ENCODE data around the gene MOGAT1. TPM values are rescaled to one million over a fixed set of nuclear protein-coding genes. Genes with fewer than 3 reads are reported as not detected.

Gene MOGAT1
- total and polyA plus RNA-seq, 2 experiments from 2014 or later = not detected

DNA sequence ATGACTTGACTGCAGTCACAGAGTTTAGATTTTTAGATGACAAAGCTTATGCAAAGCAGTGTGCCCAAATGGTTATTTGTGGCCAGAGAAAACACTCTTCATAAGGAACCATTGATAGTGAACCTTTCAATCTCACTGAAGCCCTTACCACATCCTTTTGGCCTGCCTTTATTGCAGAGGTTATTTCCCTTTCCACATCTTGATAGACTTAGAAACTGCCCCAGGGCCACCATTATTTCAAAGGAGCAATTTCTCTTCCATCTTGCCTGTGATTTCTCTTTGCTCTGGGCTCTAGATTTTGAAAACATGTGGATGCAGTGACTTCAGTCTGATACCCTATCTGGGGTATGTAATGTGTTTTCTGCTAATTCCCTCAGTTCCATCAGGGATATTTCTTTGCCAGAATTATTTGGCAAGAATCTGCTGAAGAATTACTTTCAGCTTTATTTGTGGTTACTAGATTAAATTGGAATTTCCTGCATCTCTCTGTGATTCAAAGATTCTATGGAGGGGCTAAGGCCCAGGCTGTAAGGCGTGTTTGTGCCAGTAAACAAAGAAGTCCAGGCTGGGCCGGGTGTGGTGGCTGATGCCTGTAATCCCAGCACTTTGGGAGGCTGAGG, 51.0 kb downstream of the MOGAT1 start:
- no peak overlapping the region for H3K9ac ChIP-seq
- H3F3A ChIP-seq (ENCODE audit: insufficient read depth) = peaks cover 8% of the 10 kb centered on the region; the same call in 1 of the 2 replicates
- no peaks in the 10 kb centered on the region for H3K79me2 ChIP-seq (ENCODE audit: insufficient read depth)
- no peak overlapping the region for H3K4me2 ChIP-seq (ENCODE audit: unreplicated experiment)
- TF ChIP-seq EZH2phosphoT487 (IDR thresholded peaks at IDR 0.05; ENCODE audit: insufficient read depth, low read depth) = no peak
- no peak for TF ChIP-seq EZH2 (IDR thresholded peaks at IDR 0.05; ENCODE audit: insufficient read depth, poor library complexity, severe bottlenecking)
- H3K4me1 ChIP-seq (ENCODE audit: insufficient read depth) = 0 out of 2 replicates have a peak, but pooled peaks cover 6% of the 10 kb centered on the region
- peak overlapping the region; percentile 6; the same call in 1 of the 2 replicates for H3K27ac ChIP-seq
- in situ Hi-C loops (cut with MboI) = no loop called here
- DNase-seq = peak; percentile 63
- H3K36me3 ChIP-seq (ENCODE audit: low read depth) = no peaks in the 10 kb centered on the region
- H3K9me3 ChIP-seq (ENCODE audit: low read depth) = no peaks in the 10 kb centered on the region
- no peak overlapping the region for H2AFZ ChIP-seq
- WGBS, 2 experiments (ENCODE audit: low coverage in 1 of 2, low lambda C conversion rate in 2 of 2, missing lambda C conversion rate in 2 of 2) = 11 to 24% methylated on average over 2 of the region's 2 CpGs
- no peaks in the 10 kb centered on the region for H3K9me2 ChIP-seq (ENCODE audit: insufficient read depth)
- no peaks in the 10 kb centered on the region for H3K27me3 ChIP-seq (replicated peaks; ENCODE audit: insufficient read depth)
- no peak overlapping the region for H3K4me3 ChIP-seq
- no peaks in the 10 kb centered on the region for H4K20me1 ChIP-seq (ENCODE audit: insufficient read depth)

DNA sequence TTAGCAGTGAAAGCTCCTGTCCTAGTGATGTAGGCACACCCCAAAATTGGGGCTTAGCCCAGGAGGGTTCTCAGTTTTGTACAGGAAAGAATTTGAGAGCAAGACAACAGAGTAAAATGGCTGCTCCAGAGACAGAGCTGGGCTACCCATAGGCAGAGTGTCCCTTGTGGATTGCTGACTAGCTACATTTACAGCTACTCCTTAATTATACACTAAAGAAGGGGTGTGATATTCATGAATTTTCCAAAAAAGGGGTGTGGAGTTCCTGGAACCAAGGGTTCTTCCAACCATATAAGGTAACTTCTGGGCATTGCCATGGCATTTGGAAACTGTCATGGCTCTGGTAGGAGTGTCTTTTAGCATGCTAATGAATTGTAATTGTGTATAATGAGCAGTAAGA, 52.8 kb downstream of the MOGAT1 start:
- no peak overlapping the region for H2AFZ ChIP-seq

DNA sequence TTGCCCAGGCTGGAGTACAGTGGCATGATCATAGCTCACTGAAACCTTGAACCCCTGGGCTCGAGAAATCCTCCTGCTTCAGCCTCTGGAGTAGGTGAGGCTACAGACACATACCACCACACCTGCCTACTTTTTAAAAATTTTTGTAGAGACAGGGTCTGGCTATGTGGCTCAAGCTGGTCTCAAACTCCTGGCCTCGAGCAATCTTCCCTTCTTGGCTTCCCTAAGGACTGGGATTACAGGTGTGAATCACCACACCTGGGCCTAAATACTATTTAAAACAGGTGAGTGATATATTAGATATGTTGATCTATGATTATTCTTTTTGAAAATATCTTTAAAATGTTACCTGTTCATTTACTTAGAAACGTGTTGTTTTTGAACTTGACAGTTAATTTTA, 57.2 kb downstream of the MOGAT1 start:
- in situ Hi-C loops (cut with MboI) = no loop called here
- Histone ChIP-seq H4K20me1 (ENCODE audit: insufficient read depth) (no peaks in the 10 kb centered on the region), H3K4me3 (no peak overlapping the region), H2AFZ (no peak overlapping the region), H3K36me3 (ENCODE audit: low read depth) (no peaks in the 10 kb centered on the region), H3K9ac (no peak overlapping the region), H3K9me2 (ENCODE audit: insufficient read depth) (no peaks in the 10 kb centered on the region), H3K4me2 (ENCODE audit: unreplicated experiment) (no peak overlapping the region), H3K4me1 (ENCODE audit: insufficient read depth) (peaks cover 9% of the 10 kb centered on the region), H3K79me2 (ENCODE audit: insufficient read depth) (no peaks in the 10 kb centered on the region), H3K27ac (no peak overlapping the region), H3K9me3 (ENCODE audit: low read depth) (no peaks in the 10 kb centered on the region), H3K27me3 (replicated peaks; ENCODE audit: insufficient read depth) (no peaks in the 10 kb centered on the region), H3F3A (ENCODE audit: insufficient read depth) (peaks cover 6% of the 10 kb centered on the region; the same call in 1 of the 2 replicates)
- DNase-seq = no peak
- no peak for TF ChIP-seq EZH2 (IDR thresholded peaks at IDR 0.05; ENCODE audit: insufficient read depth, poor library complexity, severe bottlenecking)
- TF ChIP-seq EZH2phosphoT487 (IDR thresholded peaks at IDR 0.05; ENCODE audit: insufficient read depth, low read depth) = no peak
- 82 to 88% methylated on average over 3 of the region's 3 CpGs for WGBS, 2 experiments (ENCODE audit: low coverage in 1 of 2, low lambda C conversion rate in 2 of 2, missing lambda C conversion rate in 2 of 2)

More for the DNA sequence above, 52.8 kb downstream of the MOGAT1 start:
- H3K9me2 ChIP-seq (ENCODE audit: insufficient read depth) = no peaks in the 10 kb centered on the region
- H3K4me1 ChIP-seq (ENCODE audit: insufficient read depth) = 0 out of 2 replicates have a peak, but pooled peaks cover 6% of the 10 kb centered on the region
- H3F3A ChIP-seq (ENCODE audit: insufficient read depth) = peaks cover 8% of the 10 kb centered on the region; the same call in 1 of the 2 replicates
- no peak overlapping the region for H3K4me3 ChIP-seq
- no peak overlapping the region for H3K4me2 ChIP-seq (ENCODE audit: unreplicated experiment)
- H3K9me3 ChIP-seq (ENCODE audit: low read depth) = no peaks in the 10 kb centered on the region
- H3K9ac ChIP-seq = no peak overlapping the region
- no peak for DNase-seq
- no peaks in the 10 kb centered on the region for H4K20me1 ChIP-seq (ENCODE audit: insufficient read depth)
- no peaks in the 10 kb centered on the region for H3K79me2 ChIP-seq (ENCODE audit: insufficient read depth)
- H3K27me3 ChIP-seq (replicated peaks; ENCODE audit: insufficient read depth) = no peaks in the 10 kb centered on the region
- H3K27ac ChIP-seq = no peak overlapping the region
- H3K36me3 ChIP-seq (ENCODE audit: low read depth) = no peaks in the 10 kb centered on the region
- in situ Hi-C loops (cut with MboI) = no loop called here
- TF ChIP-seq EZH2 (IDR thresholded peaks at IDR 0.05; ENCODE audit: insufficient read depth, poor library complexity, severe bottlenecking) (no peak), EZH2phosphoT487 (IDR thresholded peaks at IDR 0.05; ENCODE audit: insufficient read depth, low read depth) (no peak)

DNA sequence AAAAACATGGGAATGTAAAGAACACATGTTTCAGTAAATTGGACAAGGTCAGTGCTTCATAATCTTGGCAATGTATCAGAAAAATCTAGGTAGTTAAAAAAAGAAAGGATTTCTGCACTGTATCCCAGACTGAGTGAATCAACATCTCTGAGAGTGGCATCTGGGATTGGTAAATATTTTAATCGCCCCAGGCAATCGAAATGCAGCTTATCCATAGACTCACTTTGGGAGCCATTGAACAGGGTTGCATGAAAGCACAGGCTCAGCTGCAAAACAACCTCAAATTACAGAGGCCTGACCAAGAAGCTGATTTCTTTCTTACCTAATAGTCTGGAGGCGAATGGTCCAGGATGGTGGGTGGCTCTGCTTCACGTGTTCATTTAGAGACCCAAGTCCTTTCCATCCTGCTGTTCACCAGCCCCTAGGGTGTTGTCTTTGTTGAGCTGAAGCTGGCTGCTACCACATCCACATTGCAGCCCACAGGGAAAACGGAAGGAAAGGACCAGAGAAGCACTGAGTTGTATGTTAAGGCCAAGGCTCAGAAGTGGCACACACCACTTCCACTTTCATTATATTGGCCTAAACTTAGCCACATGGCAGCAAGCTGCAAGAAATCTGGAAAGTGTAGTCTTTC, 59.0 kb downstream of the MOGAT1 start:
- TF ChIP-seq EZH2phosphoT487 (IDR thresholded peaks at IDR 0.05; ENCODE audit: insufficient read depth, low read depth) (no peak), EZH2 (IDR thresholded peaks at IDR 0.05; ENCODE audit: insufficient read depth, poor library complexity, severe bottlenecking) (no peak)
- no peaks in the 10 kb centered on the region for H3K79me2 ChIP-seq (ENCODE audit: insufficient read depth)
- 0 out of 2 replicates have a peak overlapping the region, but pooled peaks have one; percentile 3 for H2AFZ ChIP-seq

More for the DNA sequence above, 59.0 kb downstream of the MOGAT1 start:
- no peaks in the 10 kb centered on the region for H3K27me3 ChIP-seq (replicated peaks; ENCODE audit: insufficient read depth)
- no peaks in the 10 kb centered on the region for H3K36me3 ChIP-seq (ENCODE audit: low read depth)
- no peaks in the 10 kb centered on the region for H3K9me2 ChIP-seq (ENCODE audit: insufficient read depth)
- no peak overlapping the region for H3K9ac ChIP-seq
- peaks cover 12% of the 10 kb centered on the region; the same call in 1 of the 2 replicates for H3F3A ChIP-seq (ENCODE audit: insufficient read depth)
- no peak for DNase-seq
- H3K4me1 ChIP-seq (ENCODE audit: insufficient read depth) = peaks cover 20% of the 10 kb centered on the region
- H3K4me2 ChIP-seq (ENCODE audit: unreplicated experiment) = no peak overlapping the region
- H4K20me1 ChIP-seq (ENCODE audit: insufficient read depth) = no peaks in the 10 kb centered on the region
- 62 to 65% methylated on average over 5 of the region's 5 CpGs for WGBS, 2 experiments (ENCODE audit: low coverage in 1 of 2, low lambda C conversion rate in 2 of 2, missing lambda C conversion rate in 2 of 2)
- no peak overlapping the region for H3K4me3 ChIP-seq
- no peak overlapping the region for H3K27ac ChIP-seq
- in situ Hi-C loops (cut with MboI) = no loop called here
- no peaks in the 10 kb centered on the region for H3K9me3 ChIP-seq (ENCODE audit: low read depth)
